SK-N-MC (cell line): ENCODE results near the gene MRTFA.

ENCODE experiments used
- EZH2 ChIP-seq: fragments of 200-600 bp; sonication (generic); IDR thresholded peaks from one replicate; pipeline ENCODE4 v1.6.1; 2017; ENCODE audit warnings: antibody characterized with exemption
- POLR2AphosphoS5 ChIP-seq: IDR thresholded peaks from 2 replicates; pipeline ENCODE4 v1.6.1; 2012; ENCODE audit warnings: mild to moderate bottlenecking, low read depth, low read length, borderline replicate concordance

DNA sequence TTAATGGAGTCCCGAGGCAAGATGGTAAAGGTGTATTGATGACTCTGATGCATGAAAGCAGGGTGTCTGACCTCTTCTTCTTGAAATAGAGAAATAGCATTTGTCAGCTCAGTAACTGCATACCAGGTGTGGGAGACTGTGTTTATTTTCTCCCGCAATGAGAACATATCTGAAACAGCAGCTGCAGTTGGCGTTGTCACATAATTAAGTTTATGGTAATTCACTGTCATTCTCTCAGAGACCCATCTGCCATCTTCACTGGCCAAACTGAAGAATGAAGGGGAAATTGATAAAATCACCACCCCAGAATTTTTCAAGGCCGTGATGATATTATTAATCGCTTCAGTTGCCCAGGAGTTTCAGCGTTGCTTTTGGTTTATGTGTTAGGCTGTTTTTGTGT, 22.6 kb upstream of the MRTFA start:
- no peak for TF ChIP-seq EZH2
- TF ChIP-seq POLR2AphosphoS5: no peak
